ENCODE measurements around the gene C1orf198.

- TF ChIP-seq, protein P1, sequence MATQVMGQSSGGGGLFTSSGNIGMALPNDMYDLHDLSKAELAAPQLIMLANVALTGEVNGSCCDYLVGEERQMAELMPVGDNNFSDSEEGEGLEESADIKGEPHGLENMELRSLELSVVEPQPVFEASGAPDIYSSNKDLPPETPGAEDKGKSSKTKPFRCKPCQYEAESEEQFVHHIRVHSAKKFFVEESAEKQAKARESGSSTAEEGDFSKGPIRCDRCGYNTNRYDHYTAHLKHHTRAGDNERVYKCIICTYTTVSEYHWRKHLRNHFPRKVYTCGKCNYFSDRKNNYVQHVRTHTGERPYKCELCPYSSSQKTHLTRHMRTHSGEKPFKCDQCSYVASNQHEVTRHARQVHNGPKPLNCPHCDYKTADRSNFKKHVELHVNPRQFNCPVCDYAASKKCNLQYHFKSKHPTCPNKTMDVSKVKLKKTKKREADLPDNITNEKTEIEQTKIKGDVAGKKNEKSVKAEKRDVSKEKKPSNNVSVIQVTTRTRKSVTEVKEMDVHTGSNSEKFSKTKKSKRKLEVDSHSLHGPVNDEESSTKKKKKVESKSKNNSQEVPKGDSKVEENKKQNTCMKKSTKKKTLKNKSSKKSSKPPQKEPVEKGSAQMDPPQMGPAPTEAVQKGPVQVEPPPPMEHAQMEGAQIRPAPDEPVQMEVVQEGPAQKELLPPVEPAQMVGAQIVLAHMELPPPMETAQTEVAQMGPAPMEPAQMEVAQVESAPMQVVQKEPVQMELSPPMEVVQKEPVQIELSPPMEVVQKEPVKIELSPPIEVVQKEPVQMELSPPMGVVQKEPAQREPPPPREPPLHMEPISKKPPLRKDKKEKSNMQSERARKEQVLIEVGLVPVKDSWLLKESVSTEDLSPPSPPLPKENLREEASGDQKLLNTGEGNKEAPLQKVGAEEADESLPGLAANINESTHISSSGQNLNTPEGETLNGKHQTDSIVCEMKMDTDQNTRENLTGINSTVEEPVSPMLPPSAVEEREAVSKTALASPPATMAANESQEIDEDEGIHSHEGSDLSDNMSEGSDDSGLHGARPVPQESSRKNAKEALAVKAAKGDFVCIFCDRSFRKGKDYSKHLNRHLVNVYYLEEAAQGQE (IDR thresholded peaks at IDR 0.05; ENCODE audit: low read depth): no peak
- TF ChIP-seq POLR2A (IDR thresholded peaks at IDR 0.05; ENCODE audit: borderline replicate concordance, extremely low read depth, insufficient read depth, insufficient read length) (no peak), POLR2AphosphoS5 (IDR thresholded peaks at IDR 0.05; ENCODE audit: low read depth, low read length) (no peak), SP1 (IDR thresholded peaks at IDR 0.05; ENCODE audit: low read depth) (no peak), FOSL1 (IDR thresholded peaks at IDR 0.05; ENCODE audit: low read depth) (no peak), ZNF274 (IDR thresholded peaks at IDR 0.05; ENCODE audit: low read depth, low read length) (no peak), EGR1 (IDR thresholded peaks at IDR 0.05; ENCODE audit: low read depth) (no peak), EZH2 (IDR thresholded peaks at IDR 0.05) (no peak), CBX3 (IDR thresholded peaks at IDR 0.05; ENCODE audit: low read depth) (no peak), ELF1 (IDR thresholded peaks at IDR 0.05; ENCODE audit: borderline replicate concordance, low read depth) (no peak)
- TF ChIP-seq, protein P2, sequence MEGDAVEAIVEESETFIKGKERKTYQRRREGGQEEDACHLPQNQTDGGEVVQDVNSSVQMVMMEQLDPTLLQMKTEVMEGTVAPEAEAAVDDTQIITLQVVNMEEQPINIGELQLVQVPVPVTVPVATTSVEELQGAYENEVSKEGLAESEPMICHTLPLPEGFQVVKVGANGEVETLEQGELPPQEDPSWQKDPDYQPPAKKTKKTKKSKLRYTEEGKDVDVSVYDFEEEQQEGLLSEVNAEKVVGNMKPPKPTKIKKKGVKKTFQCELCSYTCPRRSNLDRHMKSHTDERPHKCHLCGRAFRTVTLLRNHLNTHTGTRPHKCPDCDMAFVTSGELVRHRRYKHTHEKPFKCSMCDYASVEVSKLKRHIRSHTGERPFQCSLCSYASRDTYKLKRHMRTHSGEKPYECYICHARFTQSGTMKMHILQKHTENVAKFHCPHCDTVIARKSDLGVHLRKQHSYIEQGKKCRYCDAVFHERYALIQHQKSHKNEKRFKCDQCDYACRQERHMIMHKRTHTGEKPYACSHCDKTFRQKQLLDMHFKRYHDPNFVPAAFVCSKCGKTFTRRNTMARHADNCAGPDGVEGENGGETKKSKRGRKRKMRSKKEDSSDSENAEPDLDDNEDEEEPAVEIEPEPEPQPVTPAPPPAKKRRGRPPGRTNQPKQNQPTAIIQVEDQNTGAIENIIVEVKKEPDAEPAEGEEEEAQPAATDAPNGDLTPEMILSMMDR (IDR thresholded peaks at IDR 0.05 in 2 of 3, conservative IDR thresholded peaks at IDR 0.05 in 1 of 3; ENCODE audit: borderline replicate concordance in 1 of 3, insufficient read depth in 1 of 3, low read depth in 2 of 3, low read length in 2 of 3): no peak
- TF ChIP-seq, protein P3, sequence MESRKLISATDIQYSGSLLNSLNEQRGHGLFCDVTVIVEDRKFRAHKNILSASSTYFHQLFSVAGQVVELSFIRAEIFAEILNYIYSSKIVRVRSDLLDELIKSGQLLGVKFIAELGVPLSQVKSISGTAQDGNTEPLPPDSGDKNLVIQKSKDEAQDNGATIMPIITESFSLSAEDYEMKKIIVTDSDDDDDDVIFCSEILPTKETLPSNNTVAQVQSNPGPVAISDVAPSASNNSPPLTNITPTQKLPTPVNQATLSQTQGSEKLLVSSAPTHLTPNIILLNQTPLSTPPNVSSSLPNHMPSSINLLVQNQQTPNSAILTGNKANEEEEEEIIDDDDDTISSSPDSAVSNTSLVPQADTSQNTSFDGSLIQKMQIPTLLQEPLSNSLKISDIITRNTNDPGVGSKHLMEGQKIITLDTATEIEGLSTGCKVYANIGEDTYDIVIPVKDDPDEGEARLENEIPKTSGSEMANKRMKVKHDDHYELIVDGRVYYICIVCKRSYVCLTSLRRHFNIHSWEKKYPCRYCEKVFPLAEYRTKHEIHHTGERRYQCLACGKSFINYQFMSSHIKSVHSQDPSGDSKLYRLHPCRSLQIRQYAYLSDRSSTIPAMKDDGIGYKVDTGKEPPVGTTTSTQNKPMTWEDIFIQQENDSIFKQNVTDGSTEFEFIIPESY (IDR thresholded peaks at IDR 0.05; ENCODE audit: extremely low read depth, insufficient replicate concordance, low read length): no peak
Observed at GRCh38 chr1:230808281-230808872, 59.9 kb downstream of the C1orf198 start.

All from HCT116 (cell line).